Measurements from ENCODE around the gene HEATR3.

- TF ChIP-seq, protein P1, sequence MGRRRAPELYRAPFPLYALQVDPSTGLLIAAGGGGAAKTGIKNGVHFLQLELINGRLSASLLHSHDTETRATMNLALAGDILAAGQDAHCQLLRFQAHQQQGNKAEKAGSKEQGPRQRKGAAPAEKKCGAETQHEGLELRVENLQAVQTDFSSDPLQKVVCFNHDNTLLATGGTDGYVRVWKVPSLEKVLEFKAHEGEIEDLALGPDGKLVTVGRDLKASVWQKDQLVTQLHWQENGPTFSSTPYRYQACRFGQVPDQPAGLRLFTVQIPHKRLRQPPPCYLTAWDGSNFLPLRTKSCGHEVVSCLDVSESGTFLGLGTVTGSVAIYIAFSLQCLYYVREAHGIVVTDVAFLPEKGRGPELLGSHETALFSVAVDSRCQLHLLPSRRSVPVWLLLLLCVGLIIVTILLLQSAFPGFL (CRISPR knock-in tag; IDR thresholded peaks at IDR 0.05; ENCODE audit: borderline replicate concordance): no peak
- TF ChIP-seq ARID4B (CRISPR knock-in tag; IDR thresholded peaks at IDR 0.05; ENCODE audit: borderline replicate concordance): no peak
- TF ChIP-seq CREB1 (CRISPR knock-in tag; IDR thresholded peaks at IDR 0.05): no peak
- TF ChIP-seq, protein P2, sequence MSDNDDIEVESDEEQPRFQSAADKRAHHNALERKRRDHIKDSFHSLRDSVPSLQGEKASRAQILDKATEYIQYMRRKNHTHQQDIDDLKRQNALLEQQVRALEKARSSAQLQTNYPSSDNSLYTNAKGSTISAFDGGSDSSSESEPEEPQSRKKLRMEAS (CRISPR knock-in tag; IDR thresholded peaks at IDR 0.05): no peak
- TF ChIP-seq, protein P3, sequence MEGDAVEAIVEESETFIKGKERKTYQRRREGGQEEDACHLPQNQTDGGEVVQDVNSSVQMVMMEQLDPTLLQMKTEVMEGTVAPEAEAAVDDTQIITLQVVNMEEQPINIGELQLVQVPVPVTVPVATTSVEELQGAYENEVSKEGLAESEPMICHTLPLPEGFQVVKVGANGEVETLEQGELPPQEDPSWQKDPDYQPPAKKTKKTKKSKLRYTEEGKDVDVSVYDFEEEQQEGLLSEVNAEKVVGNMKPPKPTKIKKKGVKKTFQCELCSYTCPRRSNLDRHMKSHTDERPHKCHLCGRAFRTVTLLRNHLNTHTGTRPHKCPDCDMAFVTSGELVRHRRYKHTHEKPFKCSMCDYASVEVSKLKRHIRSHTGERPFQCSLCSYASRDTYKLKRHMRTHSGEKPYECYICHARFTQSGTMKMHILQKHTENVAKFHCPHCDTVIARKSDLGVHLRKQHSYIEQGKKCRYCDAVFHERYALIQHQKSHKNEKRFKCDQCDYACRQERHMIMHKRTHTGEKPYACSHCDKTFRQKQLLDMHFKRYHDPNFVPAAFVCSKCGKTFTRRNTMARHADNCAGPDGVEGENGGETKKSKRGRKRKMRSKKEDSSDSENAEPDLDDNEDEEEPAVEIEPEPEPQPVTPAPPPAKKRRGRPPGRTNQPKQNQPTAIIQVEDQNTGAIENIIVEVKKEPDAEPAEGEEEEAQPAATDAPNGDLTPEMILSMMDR (IDR thresholded peaks at IDR 0.05): no peak
- no peak for TF ChIP-seq ATF1 (CRISPR knock-in tag; IDR thresholded peaks at IDR 0.05)
- TF ChIP-seq RELA (CRISPR knock-in tag; IDR thresholded peaks at IDR 0.05; ENCODE audit: borderline replicate concordance): no peak
- TF ChIP-seq, protein P4, sequence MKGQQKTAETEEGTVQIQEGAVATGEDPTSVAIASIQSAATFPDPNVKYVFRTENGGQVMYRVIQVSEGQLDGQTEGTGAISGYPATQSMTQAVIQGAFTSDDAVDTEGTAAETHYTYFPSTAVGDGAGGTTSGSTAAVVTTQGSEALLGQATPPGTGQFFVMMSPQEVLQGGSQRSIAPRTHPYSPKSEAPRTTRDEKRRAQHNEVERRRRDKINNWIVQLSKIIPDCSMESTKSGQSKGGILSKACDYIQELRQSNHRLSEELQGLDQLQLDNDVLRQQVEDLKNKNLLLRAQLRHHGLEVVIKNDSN (CRISPR knock-in tag; IDR thresholded peaks at IDR 0.05): no peak
- TF ChIP-seq TEAD1 (CRISPR knock-in tag; IDR thresholded peaks at IDR 0.05): no peak
- TF ChIP-seq ZNF232 (CRISPR knock-in tag; IDR thresholded peaks at IDR 0.05): no peak
- no peak for TF ChIP-seq TCF7 (CRISPR knock-in tag; IDR thresholded peaks at IDR 0.05; ENCODE audit: low read depth)
These were observed 60.4 kb downstream of the HEATR3 start for GRCh38 chr16:50126183-50126582.
